Lower leg skin (tissue), 4 donors: ENCODE data around the gene FKBP14. TPM values are rescaled to one million over a fixed set of nuclear protein-coding genes. Genes with fewer than 3 reads are reported as not detected.

Experiments
- DNase-seq, 2 donors: peaks; one replicate each; pipeline ENCODE4 v3.0.0-alpha.2; 2019; ENCODE audit warnings: low spot score in 2 of 2
- H3K4me3 ChIP-seq: fragments of 200-600 bp; sonication (generic); 2 replicates; pipeline ENCODE4 v1.5.1; 2017; ENCODE audit warnings: mild to moderate bottlenecking, low read depth; ENCODE audit not compliant: poor library complexity, severe bottlenecking
- CTCF ChIP-seq, 3 donors: fragments of 450-650 bp; IDR thresholded peaks; one replicate each; pipeline ENCODE4 v1.5.1; 2016; ENCODE audit warnings: antibody characterized with exemption in 3 of 3, mild to moderate bottlenecking in 3 of 3, moderate library complexity in 2 of 3
- POLR2A ChIP-seq, 2 donors: fragments of 450-650 bp; IDR thresholded peaks; one replicate each; pipeline ENCODE4 v1.6.1; 2016 to 2017; ENCODE audit warnings: antibody characterized with exemption in 2 of 2, mild to moderate bottlenecking in 1 of 2, moderate library complexity in 1 of 2
- WGBS, 2 donors: methylation state at CpG; one replicate each; pipeline ENCODE4 v1.1.5; 2018; 5-methylcytosine and 5-hydroxymethylcytosine counted together
- intact Hi-C: fragments of 100-400 bp; cut with DNase I; formaldehyde crosslinking; loops from one replicate; pipeline ENCODE4 v1.15.0; 2023; ENCODE audit warnings: low total_unique reads
- total RNA-seq, 4 donors: library from RNA; depleted of rRNA; stranded (reverse); fragments of >200 nt; gene quantifications; one replicate each; pipeline ENCODE4 v1.1.0, GENCODE V29; 2016

FKBP14 gene
- total RNA-seq, 4 donors from 2014 or later: 2.3 to 6.1 (median 3.8) TPM

- WGBS, 2 donors: 92 to 94% methylated on average over 6 of the region's 6 CpGs
- no peak for DNase-seq
- intact Hi-C loops: no loop called here
Observed at GRCh38 chr7:30023524-30023923, 3.0 kb downstream of the FKBP14 start.

GRCh38 chr7:30022991-30023390, 3.5 kb downstream of the FKBP14 start:
- no peak overlapping the region for H3K4me3 ChIP-seq
- TF ChIP-seq POLR2A (IDR thresholded peaks at IDR 0.05) (no peak), CTCF (IDR thresholded peaks at IDR 0.05) (no peak)
- DNase-seq: no peak
- intact Hi-C loops: no loop called here

More at GRCh38 chr7:30023524-30023923, 3.0 kb downstream of the FKBP14 start:
- no peak for TF ChIP-seq POLR2A (IDR thresholded peaks at IDR 0.05)
- TF ChIP-seq CTCF (IDR thresholded peaks at IDR 0.05): no peak
- no peak overlapping the region for H3K4me3 ChIP-seq

- intact Hi-C loops: no loop called here
- H3K4me3 ChIP-seq: no peak overlapping the region
- TF ChIP-seq POLR2A (IDR thresholded peaks at IDR 0.05): no peak
- TF ChIP-seq CTCF (IDR thresholded peaks at IDR 0.05): no peak
- WGBS, 2 donors: 35 to 40% methylated on average over 1 of the region's 1 CpG
- DNase-seq: no peak
Observed at GRCh38 chr7:30020535-30020934, 6.0 kb downstream of the FKBP14 start.

GRCh38 chr7:30019960-30020359, 6.5 kb downstream of the FKBP14 start:
- TF ChIP-seq CTCF (IDR thresholded peaks at IDR 0.05): no peak
- no peak for TF ChIP-seq POLR2A (IDR thresholded peaks at IDR 0.05)
- DNase-seq: no peak
- intact Hi-C loops: no loop called here
- no peak overlapping the region for H3K4me3 ChIP-seq
- 84 to 86% methylated on average over 1 of the region's 1 CpG for WGBS, 2 donors

GRCh38 chr7:30019387-30019786, 7.1 kb downstream of the FKBP14 start:
- 80 to 92% methylated on average over 1 of the region's 1 CpG for WGBS, 2 donors
- no peak for DNase-seq
- H3K4me3 ChIP-seq: no peak overlapping the region
- intact Hi-C loops: no loop called here
- TF ChIP-seq CTCF (IDR thresholded peaks at IDR 0.05): no peak
- TF ChIP-seq POLR2A (IDR thresholded peaks at IDR 0.05): no peak

- no peak for DNase-seq
- no peak overlapping the region for H3K4me3 ChIP-seq
- TF ChIP-seq POLR2A (IDR thresholded peaks at IDR 0.05) (no peak), CTCF (IDR thresholded peaks at IDR 0.05) (no peak)
- intact Hi-C loops: no loop called here
Observed at GRCh38 chr7:30018451-30018850, 8.1 kb downstream of the FKBP14 start.
